Colonic mucosa (tissue), 4 donors: ENCODE data around the gene TNRC6A. TPM values are rescaled to one million over a fixed set of nuclear protein-coding genes. Genes with fewer than 3 reads are reported as not detected.

Source experiments
- DNase-seq: peaks from one replicate; pipeline ENCODE4 v3.0.0-alpha.2; 2020
- H3K27ac ChIP-seq: fragments of 200-600 bp; one replicate; pipeline ENCODE4 v1.8.0; 2021
- H3K27me3 ChIP-seq: fragments of 200-600 bp; one replicate; pipeline ENCODE4 v1.8.0; 2021
- H3K36me3 ChIP-seq: fragments of 200-600 bp; one replicate; pipeline ENCODE4 v1.8.0; 2021
- H3K4me1 ChIP-seq: fragments of 200-600 bp; one replicate; pipeline ENCODE4 v1.8.0; 2021; ENCODE audit warnings: mild to moderate bottlenecking
- H3K4me3 ChIP-seq: fragments of 200-600 bp; one replicate; pipeline ENCODE4 v1.8.0; 2021
- H3K9ac ChIP-seq, 2 donors: one replicate each; pipeline ENCODE4 v1.7.0; 2013; ENCODE audit warnings: control low read depth in 2 of 2, low read depth in 2 of 2, low read length in 2 of 2
- H3K9me3 ChIP-seq: fragments of 200-600 bp; one replicate; pipeline ENCODE4 v1.8.0; 2021
- intact Hi-C: fragments of 100-400 bp; cut with DNase I; formaldehyde crosslinking; loops from one replicate; pipeline ENCODE4 v1.14.1; 2022
- total RNA-seq, 2 donors: library from RNA; stranded (reverse); fragmentation: NEBNext Ultra II Directional in 1 of 2; extraction: Animal tissue kit (Norgen Biotek cat#: 25700) in 1 of 2; gene quantifications; one replicate each; pipeline ENCODE4 v1.2.1, GENCODE V29; 2021
- TF ChIP-seq, protein P1 (sequence below): fragments of 200-600 bp; IDR thresholded peaks from one replicate; pipeline ENCODE4 v1.8.0; 2022; ENCODE audit warnings: antibody characterized with exemption, mild to moderate bottlenecking
- donor health status: healthy.
- donor health status: DM: no; HTN: no; CAD: no.
- donor health status: DM: no; HTN: no; CAD: no.

Gene TNRC6A
- 10 to 100 TPM; 32.8 to 33.2 TPM for total RNA-seq

DNA sequence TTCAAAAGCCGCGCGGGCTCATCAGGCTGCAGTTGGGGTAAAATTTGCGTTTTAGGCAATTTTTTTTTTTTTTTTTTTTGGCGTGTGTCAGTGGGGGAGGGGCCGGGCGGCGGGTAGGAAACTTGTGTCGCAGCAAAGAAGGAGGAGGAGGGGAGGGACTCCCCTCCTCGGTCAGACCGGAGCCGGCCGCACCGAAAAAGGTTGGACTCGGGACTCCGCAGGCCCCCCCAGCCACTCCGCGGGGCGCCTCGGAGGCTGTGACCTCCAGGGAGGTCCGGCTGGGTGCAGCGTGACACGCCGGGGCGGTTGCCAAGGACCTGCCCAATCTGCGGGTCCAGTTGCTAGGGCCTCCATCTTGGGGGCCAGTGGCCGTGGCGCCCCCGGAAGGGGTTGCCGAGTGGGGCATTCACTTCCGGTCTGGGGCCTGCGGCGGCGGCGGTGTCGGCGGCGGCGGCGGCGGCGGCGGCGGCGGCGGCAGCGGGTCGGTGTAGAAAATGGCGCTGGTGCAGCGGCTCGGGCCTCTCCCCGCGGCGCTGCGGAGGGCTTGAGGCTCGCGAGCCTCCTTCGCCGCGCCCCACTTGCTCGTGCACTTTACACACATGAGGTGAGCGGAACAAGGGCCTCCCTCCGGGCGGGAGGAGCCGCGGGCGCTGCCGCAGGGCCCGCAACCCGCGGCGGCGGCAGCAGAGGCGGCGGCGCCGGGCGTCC, at the start of gene TNRC6A:
TSS of gene TNRC6A (plus strand) at position 409 of the 708 bp plus-strand sequence. CDS start at position 600, 191 bp downstream.
- Histone ChIP-seq H3K4me3 (peak within 1 kb of the TSS; percentile 83), H3K4me1 (no peaks in the 10 kb centered on the region), H3K27me3 (no peaks in the 10 kb centered on the region), H3K9ac (peak within 1 kb of the TSS; percentile 69 to 91), H3K9me3 (no peaks in the 10 kb centered on the region), H3K27ac (peak within 1 kb of the TSS; percentile 90), H3K36me3 (no peaks in the 10 kb centered on the region)
- DNase-seq: peak; percentile 88
- intact Hi-C loops: no loop called here
- TF ChIP-seq, protein P1, sequence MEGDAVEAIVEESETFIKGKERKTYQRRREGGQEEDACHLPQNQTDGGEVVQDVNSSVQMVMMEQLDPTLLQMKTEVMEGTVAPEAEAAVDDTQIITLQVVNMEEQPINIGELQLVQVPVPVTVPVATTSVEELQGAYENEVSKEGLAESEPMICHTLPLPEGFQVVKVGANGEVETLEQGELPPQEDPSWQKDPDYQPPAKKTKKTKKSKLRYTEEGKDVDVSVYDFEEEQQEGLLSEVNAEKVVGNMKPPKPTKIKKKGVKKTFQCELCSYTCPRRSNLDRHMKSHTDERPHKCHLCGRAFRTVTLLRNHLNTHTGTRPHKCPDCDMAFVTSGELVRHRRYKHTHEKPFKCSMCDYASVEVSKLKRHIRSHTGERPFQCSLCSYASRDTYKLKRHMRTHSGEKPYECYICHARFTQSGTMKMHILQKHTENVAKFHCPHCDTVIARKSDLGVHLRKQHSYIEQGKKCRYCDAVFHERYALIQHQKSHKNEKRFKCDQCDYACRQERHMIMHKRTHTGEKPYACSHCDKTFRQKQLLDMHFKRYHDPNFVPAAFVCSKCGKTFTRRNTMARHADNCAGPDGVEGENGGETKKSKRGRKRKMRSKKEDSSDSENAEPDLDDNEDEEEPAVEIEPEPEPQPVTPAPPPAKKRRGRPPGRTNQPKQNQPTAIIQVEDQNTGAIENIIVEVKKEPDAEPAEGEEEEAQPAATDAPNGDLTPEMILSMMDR: no peak

DNA sequence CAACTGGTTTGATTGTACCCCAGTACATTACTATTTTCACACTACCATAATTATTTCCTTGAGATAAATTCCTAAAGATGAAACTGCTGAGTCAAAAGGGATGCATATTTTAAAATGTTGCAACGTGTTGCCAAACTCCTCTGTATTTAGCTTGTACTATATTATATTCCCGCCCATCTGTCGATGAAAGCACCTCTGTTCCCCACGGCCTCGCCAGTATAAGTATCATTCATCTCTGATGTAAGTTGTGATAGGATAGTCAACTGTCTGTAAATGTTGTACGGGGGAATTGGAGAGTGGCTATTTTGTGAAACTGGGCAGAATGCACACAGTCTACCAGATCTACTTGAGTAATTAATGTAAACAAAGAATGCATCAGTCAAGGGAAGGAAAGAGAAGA, 47.7 kb upstream of the TNRC6A start:
- intact Hi-C loops: no loop called here
- no peak for DNase-seq

DNA sequence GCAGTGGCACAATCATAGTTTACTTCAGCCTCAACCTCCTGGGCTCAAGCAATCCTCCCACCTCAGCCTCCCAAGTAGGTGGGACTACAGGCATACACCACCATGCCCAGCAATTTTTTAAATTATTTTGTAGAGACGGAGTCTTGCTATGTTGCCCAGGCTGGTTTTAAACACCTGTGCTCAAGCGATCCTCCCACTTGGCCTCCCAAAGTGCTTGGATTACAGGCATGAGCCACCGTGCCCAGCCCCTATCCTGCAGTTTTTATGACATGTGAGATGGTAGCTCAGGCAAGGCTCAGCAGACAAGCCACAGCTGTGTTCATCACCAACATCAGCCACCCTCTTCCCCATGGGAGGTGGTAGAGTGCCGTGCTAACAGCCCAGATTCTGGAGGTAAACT, 46.2 kb upstream of the TNRC6A start:
- Histone ChIP-seq H3K36me3 (no peaks in the 10 kb centered on the region), H3K27ac (no peak overlapping the region), H3K9me3 (no peaks in the 10 kb centered on the region), H3K27me3 (no peaks in the 10 kb centered on the region), H3K4me3 (no peak overlapping the region), H3K4me1 (no peaks in the 10 kb centered on the region), H3K9ac (no peak overlapping the region)
- TF ChIP-seq, protein P1: no peak
- DNase-seq: no peak
- intact Hi-C loops: no loop called here

More for the DNA sequence above, 47.7 kb upstream of the TNRC6A start:
- no peaks in the 10 kb centered on the region for H3K27me3 ChIP-seq
- no peaks in the 10 kb centered on the region for H3K9me3 ChIP-seq
- no peaks in the 10 kb centered on the region for H3K4me1 ChIP-seq
- TF ChIP-seq, protein P1: no peak
- no peak overlapping the region for H3K9ac ChIP-seq
- no peaks in the 10 kb centered on the region for H3K36me3 ChIP-seq
- no peak overlapping the region for H3K27ac ChIP-seq
- H3K4me3 ChIP-seq: no peak overlapping the region

DNA sequence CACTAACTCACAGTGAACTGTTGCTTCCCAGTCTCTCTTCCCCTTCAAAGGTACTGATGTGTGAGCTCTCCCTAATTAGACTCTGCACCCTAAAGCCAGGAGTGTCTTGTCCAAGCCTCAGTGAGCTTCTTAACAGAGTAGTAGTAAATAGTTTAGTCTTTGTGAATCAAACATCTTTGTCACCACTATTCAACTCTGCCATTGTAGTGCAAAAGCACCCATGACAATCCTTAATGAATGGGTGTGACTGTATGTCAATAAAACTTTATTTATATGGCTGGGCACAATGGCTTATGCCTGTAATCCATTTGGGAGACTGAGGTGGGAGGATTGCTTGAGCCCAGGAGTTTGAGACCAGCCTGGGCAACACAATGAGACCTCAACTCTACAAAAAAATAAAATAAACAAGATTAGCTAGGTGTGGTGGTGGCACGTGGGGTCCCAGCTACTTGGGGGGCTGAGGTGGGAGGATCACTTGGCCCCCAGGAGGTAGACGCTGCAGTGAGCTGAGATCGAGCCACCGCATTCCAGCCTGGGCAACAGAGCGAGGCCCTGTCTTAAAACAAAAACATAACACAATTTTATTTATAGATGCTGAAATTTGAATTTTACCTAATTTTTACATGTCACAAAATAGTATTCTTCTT, 45.5 kb upstream of the TNRC6A start:
- Histone ChIP-seq H3K27ac (no peak overlapping the region), H3K9ac (no peak overlapping the region), H3K36me3 (no peaks in the 10 kb centered on the region), H3K27me3 (no peaks in the 10 kb centered on the region), H3K4me3 (no peak overlapping the region), H3K9me3 (no peaks in the 10 kb centered on the region), H3K4me1 (no peaks in the 10 kb centered on the region)
- TF ChIP-seq, protein P1: no peak
- intact Hi-C loops: no loop called here
- DNase-seq: no peak

DNA sequence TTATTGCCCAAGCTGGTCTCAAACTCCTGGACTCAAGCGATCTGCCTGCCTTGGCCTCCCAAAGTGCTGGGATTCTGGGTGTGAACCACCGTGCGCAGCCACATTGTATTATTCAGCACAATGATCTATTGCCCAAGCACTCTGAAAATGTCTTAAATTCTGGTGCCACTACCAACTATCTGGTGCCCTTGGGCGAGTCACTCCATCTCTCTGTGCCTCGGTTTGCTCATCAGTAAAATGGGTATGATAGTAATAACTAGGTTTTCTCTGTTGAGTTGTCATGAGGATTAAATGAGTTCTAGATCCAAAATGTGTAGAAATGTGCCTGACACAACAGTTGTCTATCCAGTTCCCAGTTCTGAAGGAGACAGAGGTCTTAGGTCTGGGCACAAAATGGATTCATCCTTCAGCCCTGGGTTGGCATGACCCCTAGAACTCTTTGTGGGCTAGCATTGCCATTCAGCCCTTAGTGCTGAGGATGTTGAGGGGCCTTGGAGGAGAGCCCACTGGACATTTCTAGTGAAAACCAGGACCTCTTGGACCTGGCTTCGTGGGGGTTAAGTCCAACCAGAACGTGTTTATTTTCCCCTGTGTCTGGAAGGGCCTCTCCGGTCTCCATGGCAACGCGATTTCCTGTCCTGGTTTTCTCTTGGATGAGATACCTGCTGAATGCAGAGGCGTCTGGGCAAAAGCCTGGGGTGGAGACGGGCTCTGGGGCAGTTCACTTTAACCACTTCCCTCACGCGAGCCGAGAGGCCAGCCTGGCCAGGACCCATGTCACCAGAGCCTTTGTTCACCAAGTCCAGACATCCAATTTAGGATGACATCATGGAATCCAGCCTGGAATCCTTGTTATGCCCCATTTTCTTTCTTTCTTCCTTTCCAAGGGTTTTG, 43.7 kb upstream of the TNRC6A start:
- DNase-seq: peak; percentile 30
- intact Hi-C loops: no loop called here
- H3K36me3 ChIP-seq: no peaks in the 10 kb centered on the region
- H3K9me3 ChIP-seq: no peaks in the 10 kb centered on the region
- no peak overlapping the region for H3K27ac ChIP-seq
- no peak overlapping the region for H3K4me3 ChIP-seq
- no peak overlapping the region for H3K9ac ChIP-seq
- H3K27me3 ChIP-seq: no peaks in the 10 kb centered on the region
- TF ChIP-seq, protein P1: no peak
- no peaks in the 10 kb centered on the region for H3K4me1 ChIP-seq
